Stimulated activated CD4-positive, alpha-beta T cell treated with anti-CD3 and anti-CD28 coated beads, TNF-alpha, amount 100 ng/mL, for 48 hours (primary cell): ENCODE results near the gene RNASE1.
"Not testable (repeated sequence)": the region's sequence is repeated elsewhere in the genome, so short reads cannot be mapped to it uniquely, and the experiment has no call there.

Experiments used
- DNase-seq, 3 donors: peaks; one replicate each; pipeline ENCODE4 v3.0.0-alpha.2; 2020; ENCODE audit warnings: low read depth in 3 of 3

The RNASE1 gene

DNA sequence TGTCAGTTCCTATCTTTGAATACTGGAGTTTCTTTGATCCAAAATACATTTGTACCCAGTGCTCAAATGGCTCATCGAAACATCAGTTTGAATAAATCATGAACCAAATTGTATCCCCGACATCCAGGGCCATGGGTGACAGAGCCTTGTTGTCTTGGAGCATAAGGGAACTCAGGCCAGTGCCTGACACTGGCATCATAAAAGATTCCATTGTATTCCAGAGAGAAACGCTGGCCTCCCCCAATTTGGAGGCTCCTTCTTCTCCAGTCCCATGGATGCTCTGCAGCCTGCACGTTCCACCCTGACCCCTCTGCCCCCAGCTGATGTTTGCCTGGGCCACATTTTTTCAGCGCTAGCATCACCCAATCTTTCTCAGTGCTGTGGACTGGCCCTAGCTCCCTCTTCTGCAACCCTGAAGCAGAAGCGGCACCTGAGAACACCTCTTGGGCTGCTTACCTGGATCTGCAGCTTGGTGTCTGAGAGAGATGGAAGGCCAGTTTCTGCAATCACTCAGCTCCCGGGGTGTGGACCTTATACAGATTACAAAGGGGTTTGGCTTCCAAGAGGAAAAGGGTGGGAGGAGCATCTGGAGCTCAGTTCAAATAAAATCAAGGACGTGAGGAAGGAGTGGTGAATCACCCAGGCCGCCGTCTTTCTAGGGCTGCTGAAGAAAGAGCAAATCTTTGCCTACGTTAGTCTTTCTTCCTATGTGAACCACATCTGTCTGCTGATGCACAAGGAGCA, at the start of gene RNASE1:
Gene RNASE1, minus strand, starts transcription at position 504 of the 744 bp plus-strand sequence. CDS start 776 bp downstream, outside the sequence.
- no peak for DNase-seq

DNA sequence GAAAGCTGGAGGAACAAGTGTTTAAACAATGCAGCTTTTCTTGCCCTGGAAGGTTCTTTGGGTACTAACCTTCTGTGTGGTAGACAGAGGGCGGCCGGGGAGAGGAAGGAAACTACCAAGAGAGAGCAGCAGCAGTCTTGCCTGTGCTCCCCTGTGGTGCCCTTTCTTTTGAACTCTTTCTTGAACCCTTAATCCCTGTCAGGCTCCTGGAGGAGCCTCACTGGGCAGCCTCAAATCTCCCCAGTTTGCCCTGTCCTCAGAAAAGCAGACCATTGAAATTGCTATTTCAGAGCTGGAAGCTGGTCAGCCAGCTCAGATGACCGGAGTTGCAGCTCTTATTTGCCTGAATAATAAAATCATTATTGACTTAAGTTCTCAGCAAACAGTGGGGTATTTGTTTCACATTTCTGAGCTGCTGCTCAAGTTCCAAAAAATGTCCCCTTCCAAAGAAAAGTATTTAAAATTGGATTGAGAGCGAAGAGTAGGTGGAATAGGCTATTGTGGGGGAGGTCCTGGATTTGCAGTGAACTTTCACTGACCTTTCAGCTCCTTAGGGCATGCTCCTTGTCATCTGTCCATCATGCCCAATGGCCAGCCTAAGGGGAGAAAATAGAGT, 46.4 kb upstream of the RNASE1 start:
- DNase-seq, result no peak

DNA sequence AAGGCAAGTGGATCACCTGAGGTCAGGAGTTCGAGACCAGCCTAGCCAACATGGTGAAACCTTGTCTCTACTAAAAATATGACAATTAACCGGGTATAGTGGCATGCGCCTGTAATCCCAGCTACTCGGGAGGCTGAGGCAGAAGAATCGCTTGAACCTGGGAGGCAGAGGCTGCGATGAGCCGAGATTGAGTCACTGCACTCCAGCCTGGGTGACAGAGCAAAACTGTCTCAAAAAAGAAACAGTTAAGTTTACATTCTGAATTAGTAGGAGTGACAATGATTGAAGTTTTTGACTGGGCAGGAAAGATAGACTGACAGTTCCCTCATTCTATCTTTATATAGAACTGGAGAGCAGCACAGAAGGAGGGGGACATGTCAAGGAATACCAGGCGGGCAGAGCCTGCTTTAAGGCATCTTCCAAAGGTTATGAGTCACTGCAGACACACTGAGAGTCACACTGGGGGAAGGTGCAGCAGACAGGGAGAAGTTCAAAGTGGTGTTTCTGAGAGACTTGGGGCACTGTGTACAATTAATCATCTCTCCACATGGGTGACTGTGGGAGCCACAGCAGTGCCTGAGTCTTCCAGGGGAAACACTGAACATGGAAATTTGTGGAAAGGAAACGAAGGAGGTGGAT, 45.8 kb upstream of the RNASE1 start:
- no peak for DNase-seq

DNA sequence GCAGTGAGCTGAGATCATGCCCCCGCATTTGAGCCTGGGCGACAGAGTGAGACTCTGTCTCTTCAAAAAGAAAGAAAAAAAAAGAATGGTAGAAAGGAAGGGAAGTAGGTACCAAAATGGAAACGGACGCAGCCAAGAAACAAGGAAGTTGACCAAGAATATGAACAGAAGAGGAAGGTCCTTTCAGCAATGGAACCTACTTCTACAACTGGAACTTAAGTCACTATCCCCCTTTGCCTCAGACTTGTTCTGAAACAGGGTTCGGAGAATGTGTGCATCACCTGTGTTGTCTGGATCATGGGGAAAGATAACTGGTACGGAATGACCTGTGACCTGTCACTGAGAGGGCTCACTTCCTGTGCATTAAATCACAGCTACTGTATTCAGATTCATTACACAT, 43.9 kb upstream of the RNASE1 start:
- DNase-seq, result no peak

DNA sequence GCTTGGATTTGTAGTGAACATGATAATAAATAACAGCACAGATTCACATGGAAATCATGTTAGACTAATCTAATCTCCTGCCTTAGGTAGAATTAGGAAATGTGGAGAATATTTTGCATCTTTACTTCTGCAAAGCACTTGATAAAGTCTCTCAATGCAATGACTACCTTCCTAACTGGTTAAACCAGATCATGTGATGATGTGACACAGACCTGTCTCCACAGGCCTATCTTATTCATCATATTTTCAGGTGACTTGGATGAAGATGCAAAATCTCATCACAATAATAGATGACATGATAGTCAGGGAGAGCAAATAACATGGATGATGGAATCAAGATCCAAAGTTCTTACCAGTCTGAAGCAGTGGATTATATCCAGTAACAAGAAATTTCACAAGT, 38.5 kb upstream of the RNASE1 start:
- no peak for DNase-seq

DNA sequence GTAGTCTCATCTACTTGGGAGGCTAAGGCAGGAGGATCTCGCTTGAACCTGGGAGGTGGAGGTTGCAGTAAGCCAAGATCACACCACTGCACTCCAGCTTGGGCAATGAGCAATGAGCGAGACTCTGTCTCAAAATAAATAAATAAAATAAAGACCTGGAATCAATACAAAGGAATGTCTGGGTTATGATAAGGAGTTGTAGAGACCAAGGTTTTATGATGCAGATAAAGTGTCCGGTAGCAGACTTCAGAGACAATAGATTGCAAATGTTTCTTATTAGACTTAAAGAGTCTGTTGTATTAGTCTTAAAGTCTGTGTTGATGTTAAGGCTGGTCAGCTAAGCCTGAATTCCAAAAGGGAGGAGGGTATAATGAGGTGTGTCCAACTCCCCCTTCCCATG, 35.2 kb upstream of the RNASE1 start:
- no peak for DNase-seq

DNA sequence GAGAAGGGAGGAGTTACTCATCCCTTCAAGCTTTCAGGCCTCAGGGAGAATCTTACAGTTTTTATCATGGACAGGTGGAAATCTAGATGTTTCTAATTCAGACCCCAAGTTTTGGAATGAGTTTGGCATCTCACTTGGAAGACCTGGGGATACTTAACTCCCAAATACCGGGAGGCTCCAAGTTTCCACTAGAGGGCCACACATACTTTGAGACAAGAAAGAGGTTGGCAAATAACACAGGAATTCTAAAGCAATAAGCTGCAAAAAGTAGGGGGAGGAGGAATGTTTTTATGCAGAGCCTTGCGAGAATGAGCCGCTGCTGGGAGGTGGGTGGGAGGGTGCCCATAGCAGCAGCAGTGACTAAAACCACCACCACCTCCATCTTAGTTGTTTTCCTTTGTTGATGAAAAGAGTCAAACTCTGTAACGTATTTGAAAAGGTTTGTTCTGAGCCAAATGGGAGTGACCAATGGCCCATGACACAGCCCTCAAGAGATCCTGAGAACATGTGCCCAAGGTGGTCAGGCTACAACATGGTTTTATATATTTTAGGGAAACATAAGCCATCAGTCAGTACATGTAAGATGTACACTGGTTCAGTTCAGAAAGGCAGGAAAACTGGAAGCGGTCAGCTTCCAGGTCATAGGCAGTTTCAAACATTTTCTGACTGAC, 34.2 kb upstream of the RNASE1 start:
- DNase-seq, result no peak

DNA sequence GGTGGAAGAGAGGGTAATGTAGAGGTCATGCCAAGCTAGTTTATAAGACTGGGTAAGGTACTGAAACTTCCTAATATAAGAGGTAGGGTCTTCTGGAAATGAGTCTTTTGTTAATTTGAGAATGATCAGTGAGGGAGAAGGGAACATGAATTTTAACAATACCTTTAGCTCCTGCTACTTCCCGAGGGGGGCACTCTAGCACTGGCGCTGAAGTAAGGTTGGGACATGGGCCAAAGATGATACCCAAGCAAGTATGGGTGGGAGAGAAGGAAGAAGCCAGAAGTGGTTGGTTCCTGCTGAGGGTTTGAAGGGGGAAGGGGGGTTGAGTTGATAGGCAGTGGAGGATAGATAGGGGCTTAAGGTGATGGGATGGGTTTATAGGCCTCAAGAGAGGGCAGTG, 32.3 kb upstream of the RNASE1 start:
- no peak for DNase-seq

DNA sequence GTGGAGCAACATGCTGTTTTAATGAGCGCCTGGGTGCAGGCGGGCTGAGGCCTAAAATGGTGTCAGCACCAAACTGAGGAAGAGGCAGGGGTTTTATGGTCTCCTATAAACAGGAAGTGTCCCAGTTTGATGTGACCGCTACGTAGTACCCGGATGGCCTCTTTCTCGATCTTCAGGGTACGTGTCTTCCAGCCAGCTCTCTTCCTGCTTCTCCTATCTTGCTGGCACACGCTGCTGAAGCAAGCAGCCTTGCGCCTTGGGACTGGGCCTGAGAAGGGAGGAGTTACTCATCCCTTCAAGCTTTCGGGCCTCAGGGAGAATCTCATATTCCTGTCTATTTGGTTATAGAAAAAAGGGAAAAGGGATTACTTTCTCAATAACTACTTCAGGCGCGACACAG, 28.2 kb upstream of the RNASE1 start:
- no peak for DNase-seq

DNA sequence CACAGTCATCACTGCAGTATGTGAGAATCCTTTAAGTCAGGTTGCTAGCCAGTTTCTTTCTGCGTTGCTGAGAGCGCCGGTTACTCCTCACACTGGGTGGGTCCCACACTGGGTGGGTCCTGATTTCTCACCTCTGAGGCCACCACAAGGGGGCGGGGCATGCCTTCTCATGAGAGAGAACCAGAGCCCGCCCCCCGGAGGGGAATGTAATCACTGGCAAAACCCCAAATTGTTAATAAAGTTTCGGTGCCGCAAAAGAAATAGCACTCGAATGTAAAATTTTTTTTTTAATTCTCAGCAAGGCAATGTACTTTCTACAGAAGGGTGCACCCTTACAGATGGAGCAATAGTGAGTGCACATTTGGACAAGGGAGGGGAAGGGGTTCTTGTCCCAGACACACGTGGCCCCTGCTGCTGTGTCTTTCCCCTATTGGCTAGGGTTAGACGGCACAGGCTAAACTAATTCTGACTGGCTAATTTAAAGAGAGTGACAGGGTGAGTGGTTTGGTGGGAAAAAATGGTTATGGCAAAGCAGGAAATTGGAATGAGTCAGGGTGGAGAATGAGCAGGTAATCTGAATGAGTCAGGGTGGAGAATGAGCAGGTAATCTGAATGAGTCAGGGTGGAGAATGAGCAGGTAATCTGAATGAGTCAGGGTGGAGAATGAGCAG, 25.5 kb upstream of the RNASE1 start:
- not testable (repeated sequence) for DNase-seq

DNA sequence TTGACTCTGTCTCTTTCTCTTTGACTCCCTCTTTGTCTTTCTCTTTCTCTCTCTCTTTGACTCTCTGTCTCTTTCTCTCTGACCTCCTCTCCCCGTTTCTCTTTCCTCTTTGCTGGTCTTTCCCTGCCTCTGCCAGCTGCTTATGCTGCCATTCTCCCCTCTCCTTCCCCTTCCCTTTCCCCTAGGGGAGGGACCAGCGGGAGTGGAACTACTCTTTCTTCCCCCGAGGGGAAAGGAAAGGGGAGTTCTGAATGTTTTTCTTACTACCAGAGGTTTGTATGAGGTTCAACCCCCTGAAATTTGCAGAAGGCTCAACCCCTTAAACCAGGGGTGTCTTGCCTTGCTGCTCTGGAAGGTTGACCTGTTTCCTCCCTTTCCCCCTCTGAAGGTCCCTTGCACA, 24.7 kb upstream of the RNASE1 start:
- DNase-seq, result no peak

DNA sequence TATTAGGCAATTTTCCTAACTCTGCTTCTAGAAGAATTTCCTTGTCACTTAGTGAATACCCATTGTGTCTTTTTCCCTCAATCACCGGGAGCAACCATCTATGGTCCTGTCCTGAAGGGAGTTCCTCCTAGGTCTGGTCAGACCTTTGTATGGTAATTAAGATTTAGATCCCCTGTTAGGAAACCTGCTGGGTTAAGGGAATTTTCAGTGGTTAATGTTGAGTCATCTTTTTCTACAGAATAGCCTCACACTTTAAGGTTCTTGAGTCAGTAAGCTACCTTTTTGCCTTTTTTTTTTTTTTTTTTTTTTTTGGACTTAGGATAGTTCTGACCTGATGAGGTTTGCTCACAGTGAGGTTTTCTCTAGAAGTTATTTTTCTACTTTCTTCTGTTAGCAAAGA, 24.0 kb upstream of the RNASE1 start:
- not testable (repeated sequence) for DNase-seq

DNA sequence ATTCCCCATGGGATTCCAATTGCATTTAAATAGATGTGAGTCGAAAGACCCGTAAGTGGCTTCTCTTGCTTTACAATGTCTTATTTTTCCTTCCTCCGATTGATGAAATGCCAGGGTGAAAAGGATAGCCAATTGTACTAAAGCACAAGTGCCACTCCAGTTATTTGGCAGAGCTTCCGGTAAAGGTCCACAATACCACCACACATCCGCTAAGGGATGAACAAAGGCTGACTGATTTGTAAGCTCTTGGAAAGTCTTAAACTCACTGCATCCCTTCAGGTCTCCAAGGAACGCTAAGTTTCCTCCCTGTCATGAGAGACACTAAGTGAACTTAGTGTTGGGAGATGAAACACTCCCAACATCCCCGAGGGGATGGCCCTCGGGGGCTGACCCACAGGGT, 21.2 kb upstream of the RNASE1 start:
- DNase-seq, result no peak

DNA sequence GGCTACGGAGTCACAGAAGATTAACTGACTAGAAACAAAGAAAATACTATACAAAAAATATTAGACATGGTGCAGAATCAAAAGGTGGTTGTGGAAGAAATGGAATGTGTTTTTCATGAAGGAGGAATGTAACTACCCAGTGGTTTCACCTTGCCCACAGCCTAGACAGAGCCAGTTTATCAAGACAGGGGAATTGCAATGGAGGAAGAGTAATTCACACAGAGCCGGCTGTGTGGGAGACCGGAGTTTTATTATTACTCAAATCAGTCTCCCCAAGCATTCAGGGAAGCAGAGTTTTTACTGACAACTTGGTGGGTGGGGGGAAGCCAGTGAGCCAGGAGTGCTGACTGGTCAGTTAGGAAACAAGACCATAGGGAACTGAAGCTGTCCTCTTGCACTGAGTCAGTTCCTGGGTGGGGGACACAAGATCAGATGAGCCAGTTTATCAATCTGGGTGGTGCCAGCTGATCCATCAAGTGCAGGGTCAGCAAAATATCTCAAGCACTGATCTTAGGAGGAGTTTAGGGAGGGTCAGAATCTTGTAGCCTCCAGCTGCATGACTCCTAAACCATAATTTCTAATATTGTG, 19.0 kb upstream of the RNASE1 start:
- DNase-seq, result not testable (repeated sequence)

DNA sequence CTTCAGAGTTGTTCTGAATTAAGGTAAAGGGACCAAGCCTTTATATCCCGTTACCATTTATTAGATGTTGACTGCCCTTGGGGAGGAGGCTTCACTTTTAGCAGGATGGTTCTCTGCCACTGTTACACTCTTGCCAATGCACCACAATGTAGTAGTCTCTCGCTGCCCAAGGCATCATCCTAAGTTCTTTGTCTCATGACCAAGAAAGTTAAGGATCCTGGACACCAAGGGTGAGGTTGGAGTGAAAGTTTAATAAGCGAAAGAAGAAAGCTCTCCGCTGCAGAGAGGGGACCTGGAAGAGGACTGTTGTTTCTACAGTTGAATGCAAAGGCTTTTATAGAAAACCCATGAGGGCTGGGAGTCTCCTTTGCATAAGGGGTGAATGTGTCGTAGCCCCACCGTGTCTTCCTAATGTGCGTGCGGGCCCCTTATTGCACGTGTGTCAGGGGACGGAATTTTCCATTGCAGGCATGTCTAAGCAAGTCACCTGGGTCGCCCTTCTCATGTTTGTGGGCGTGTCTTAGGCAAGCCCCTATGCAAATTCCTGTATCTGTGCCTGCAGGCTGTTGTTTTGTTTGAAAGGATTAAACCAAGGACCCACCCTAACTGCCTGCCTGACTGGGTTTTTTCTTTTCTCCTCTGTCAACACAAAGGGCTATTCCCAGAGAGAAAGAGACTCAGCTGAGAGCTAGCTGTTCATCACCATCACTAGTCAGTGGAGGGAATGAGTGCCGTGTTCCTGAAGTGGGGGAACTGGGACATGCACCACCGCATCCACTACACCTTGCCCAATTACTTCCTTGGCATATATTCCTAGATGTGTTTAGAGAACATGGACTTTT, 17.6 kb upstream of the RNASE1 start:
- DNase-seq, result no peak

DNA sequence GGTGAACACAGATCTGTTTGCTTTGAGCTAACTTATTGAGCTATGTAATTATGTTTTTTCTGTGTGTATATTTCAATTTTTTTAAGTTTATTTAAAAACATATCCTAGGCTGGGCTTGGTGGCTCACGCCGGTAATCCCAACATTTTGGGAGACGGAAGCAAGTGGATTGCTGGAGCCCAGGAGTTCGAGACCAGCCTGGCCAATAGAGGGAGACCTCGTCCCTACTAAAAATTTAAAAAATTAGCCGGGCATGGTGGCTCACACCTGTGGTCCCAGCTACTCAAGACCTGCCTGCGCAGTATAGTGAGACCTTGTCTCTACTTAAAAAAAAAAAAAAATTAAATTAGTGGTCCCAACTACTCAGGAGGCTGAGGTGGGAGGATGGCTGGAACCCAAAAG, 16.2 kb upstream of the RNASE1 start:
- no peak for DNase-seq

DNA sequence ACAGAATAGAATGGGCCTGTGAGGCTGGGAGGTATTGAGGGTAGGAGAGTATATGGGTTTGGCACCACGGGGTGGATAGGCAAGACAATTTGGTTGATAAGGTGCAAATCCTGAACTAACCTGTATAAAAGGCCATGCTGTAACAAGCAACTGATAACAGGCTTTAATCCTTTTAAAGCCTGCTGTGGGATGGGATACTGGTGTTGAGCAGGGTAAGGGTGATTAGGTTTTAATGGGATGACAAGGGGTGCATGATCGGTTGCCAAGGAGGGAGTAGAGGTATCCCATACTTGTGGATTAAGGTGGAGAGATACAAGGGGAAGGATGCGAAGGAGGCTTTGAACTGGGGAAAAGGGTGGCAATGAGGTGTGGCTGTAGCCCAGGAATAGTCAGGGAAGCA, 13.3 kb upstream of the RNASE1 start:
- DNase-seq, result not testable (repeated sequence)

DNA sequence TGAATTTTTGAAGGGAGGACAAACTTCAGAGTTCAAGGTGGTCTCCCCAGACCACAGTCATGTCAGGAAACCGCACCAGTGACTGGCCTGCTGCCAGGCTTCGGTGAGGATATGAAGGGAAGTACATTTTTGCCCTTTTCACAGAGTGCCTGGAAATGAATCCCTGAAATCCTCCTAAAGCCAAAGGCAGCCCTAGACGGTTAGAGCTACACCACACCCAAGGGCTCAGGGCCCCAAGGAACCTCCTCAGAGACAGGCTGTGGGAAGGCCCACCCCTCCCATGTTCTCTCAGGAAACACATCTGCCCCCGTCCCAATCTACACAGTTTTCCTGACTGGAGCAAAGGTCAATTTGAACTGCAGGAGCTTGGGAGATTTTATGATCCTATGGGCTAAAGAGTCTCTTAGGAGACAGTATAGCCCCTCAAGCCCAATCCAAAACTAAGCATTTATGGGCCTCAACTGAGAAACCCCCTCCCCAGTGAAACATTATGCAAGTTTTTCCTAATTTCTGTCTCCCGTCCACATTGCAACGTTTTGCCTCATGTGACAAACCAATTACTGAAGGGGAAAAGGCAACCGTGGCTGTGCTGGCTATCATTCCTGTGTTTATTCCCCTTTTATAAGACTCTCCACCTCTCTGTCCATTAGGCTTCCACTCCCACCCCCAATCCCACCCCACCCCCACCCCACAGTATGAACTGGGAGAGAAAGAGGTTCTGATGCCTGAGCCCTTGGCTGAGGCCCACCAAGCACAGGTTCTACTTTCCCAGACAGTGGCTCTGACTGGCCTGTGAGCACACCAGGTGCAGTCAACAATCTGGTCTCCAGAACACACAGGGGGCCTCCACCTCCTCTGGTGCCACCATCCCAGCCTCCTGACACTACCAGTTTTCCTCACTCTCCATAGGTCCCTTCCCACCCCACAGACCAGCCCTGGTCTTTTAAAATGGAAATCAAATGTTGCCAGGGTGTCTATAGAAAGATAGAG, 9.6 kb upstream of the RNASE1 start:
- no peak for DNase-seq

DNA sequence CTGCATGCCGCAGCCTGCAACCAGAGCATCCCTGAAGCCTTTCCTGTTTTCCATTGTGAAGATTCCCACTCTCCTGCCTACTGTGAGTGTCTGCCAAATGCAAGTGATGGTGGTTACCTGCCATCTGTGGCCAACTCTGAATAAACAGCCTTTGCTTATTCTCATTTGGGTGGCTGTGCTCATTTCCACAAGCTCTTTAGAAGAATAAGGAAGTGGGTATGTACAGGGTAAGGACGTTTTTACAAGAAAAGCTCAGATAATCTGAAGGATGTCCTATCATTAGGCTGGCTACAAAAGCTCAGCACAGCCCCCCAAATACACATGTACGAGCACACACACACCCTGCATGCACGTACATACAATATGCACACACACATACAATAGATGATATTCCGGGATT, 7.3 kb upstream of the RNASE1 start:
- DNase-seq, result no peak

DNA sequence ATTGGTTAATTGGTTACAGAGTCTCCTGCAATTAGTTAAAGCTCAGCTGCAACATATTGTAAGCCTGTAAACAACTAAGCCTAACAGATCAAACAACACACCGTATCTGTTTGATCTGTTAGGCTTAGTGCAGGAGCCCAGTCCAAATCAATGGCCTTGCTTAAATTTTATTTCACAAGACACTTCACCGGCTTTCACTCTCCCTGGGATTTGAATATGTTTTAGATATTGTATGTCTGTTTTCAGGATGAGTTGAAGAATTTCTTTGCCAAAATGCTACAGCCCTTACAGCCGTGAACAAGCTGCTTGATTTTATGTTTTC, 5.5 kb upstream of the RNASE1 start:
- no peak for DNase-seq
